Measurements from ENCODE around the gene SLC66A3. TPM values are rescaled to one million over a fixed set of nuclear protein-coding genes. Genes with fewer than 3 reads are reported as not detected.

Gene SLC66A3
- total and polyA plus RNA-seq, 3 donors from 2014 or later, result 23.3 to 46.0 (median 38.9) TPM

DNA sequence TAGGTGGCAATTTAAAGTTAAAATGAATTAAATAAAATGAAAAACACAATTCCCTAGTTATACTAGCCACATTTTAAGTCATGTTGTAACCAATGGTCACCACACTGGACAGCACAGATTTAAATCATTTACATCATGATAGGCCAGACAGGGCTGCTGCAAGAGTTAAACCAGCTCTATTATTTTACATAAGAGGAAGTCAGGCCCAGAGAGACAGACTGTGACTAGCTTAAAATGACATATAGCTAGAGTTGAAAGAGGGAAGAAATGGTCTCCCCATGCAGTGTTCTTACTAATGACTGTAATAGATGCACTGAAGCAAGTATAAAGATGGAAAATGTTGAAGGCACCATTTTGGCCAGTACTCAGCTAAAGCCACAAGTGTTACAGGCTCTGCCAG is 69.6 kb downstream of the SLC66A3 start:
- no peaks in the 10 kb centered on the region for H3K36me3 ChIP-seq (ENCODE audit: low read depth, missing control alignments)
- H3K9me3 ChIP-seq, result no peaks in the 10 kb centered on the region
- H3K4me3 ChIP-seq, result no peak overlapping the region
- intact Hi-C loops (cut with DNase I; ENCODE audit: low total_unique reads), result no loop called here
- H3K27me3 ChIP-seq, result no peaks in the 10 kb centered on the region
- H3K27ac ChIP-seq, result no peak overlapping the region
- no peaks in the 10 kb centered on the region for H3K4me1 ChIP-seq
- no peak for DNase-seq
- TF ChIP-seq POLR2A (IDR thresholded peaks at IDR 0.05), result no peak
- TF ChIP-seq, protein P1, sequence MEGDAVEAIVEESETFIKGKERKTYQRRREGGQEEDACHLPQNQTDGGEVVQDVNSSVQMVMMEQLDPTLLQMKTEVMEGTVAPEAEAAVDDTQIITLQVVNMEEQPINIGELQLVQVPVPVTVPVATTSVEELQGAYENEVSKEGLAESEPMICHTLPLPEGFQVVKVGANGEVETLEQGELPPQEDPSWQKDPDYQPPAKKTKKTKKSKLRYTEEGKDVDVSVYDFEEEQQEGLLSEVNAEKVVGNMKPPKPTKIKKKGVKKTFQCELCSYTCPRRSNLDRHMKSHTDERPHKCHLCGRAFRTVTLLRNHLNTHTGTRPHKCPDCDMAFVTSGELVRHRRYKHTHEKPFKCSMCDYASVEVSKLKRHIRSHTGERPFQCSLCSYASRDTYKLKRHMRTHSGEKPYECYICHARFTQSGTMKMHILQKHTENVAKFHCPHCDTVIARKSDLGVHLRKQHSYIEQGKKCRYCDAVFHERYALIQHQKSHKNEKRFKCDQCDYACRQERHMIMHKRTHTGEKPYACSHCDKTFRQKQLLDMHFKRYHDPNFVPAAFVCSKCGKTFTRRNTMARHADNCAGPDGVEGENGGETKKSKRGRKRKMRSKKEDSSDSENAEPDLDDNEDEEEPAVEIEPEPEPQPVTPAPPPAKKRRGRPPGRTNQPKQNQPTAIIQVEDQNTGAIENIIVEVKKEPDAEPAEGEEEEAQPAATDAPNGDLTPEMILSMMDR (IDR thresholded peaks at IDR 0.05), result no peak

DNA sequence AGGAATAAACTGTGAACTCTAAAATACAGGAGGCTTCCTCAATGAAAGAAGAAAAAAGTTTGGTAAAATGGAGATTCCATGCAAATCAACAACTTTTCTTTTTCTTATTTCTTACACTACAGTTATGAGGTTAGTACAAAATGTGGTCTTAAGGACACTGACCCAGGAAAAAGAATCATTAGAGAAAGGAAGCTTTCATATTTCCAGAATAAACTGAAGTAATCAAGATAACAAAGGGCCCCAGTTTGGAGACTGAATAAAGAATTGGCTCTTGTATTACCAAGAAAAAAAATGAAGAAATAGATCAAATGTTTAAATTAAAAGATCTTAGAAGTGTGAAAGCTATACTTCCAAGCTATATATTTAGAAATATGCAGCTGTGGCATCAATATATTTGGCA is 72.3 kb downstream of the SLC66A3 start:
- Histone ChIP-seq H3K27ac (no peak overlapping the region), H3K4me1 (no peaks in the 10 kb centered on the region), H3K9me3 (no peaks in the 10 kb centered on the region), H3K36me3 (ENCODE audit: low read depth, missing control alignments) (no peaks in the 10 kb centered on the region), H3K4me3 (no peak overlapping the region), H3K27me3 (no peaks in the 10 kb centered on the region)
- no peak for TF ChIP-seq POLR2A (IDR thresholded peaks at IDR 0.05)
- TF ChIP-seq, protein P1 (IDR thresholded peaks at IDR 0.05), result no peak
- no peak for DNase-seq
- intact Hi-C loops (cut with DNase I; ENCODE audit: low total_unique reads), result no loop called here

Other genes with a start within 250 kb of the SLC66A3 start
- under 1 TPM; 0.19 to 0.63 TPM for gene KCNF1, start 243.5 kb upstream of the SLC66A3 start, total RNA-seq
- gene KCNF1, start 243.5 kb upstream of the SLC66A3 start, polyA plus RNA-seq (ENCODE audit: insufficient read depth, low read depth, low replicate concordance), result 0.70 TPM
- 10 to 100 TPM; 31.3 to 33.7 TPM for gene ROCK2, start 189.2 kb downstream of the SLC66A3 start, total RNA-seq
- 4.6 TPM for gene ROCK2, start 189.2 kb downstream of the SLC66A3 start, polyA plus RNA-seq (ENCODE audit: insufficient read depth, low read depth, low replicate concordance)

All from testis (tissue), 3 donors.